Progenitor cell of endocrine pancreas (in vitro differentiated cells): ENCODE data around the gene NEUROD2. TPM values are rescaled to one million over a fixed set of nuclear protein-coding genes. Genes with fewer than 3 reads are reported as not detected.
A peak's percentile ranks its signal among the peaks of the same experiment; 100 is the strongest.

Source experiments
- DNase-seq: peaks from one replicate; pipeline ENCODE4 v3.0.0; 2021; ENCODE audit warnings: low spot score; ENCODE audit not compliant: unreplicated experiment
- H3K27ac Mint-ChIP-seq: 2 replicates; pipeline ENCODE4 v1.8.0; 2021; ENCODE audit warnings: mild to moderate bottlenecking, moderate library complexity, mixed read lengths
- H3K27me3 Mint-ChIP-seq: 2 replicates; pipeline ENCODE4 v1.8.0; 2021; ENCODE audit warnings: mixed read lengths
- H3K36me3 Mint-ChIP-seq: 2 replicates; pipeline ENCODE4 v1.8.0; 2022; ENCODE audit warnings: mixed read lengths; ENCODE audit not compliant: insufficient read depth
- H3K4me1 Mint-ChIP-seq: 2 replicates; pipeline ENCODE4 v1.8.0; 2021; ENCODE audit warnings: low read depth, mixed read lengths
- H3K4me3 Mint-ChIP-seq: 2 replicates; pipeline ENCODE4 v1.8.0; 2021; ENCODE audit warnings: low read depth, mild to moderate bottlenecking, moderate library complexity, mixed read lengths
- H3K9me3 Mint-ChIP-seq: 2 replicates; pipeline ENCODE4 v1.8.0; 2021; ENCODE audit warnings: low read depth, mixed read lengths
- total RNA-seq: library from RNA; stranded (reverse); gene quantifications from 2 replicates; pipeline ENCODE4 v1.2.1, GENCODE V29; 2021
- TF ChIP-seq, protein P1 (sequence below): fragments of 200-600 bp; sonication (generic); IDR thresholded peaks from one replicate; pipeline ENCODE4 v1.5.0; 2021; ENCODE audit warnings: antibody characterized with exemption, mild to moderate bottlenecking; ENCODE audit not compliant: unreplicated experiment

The NEUROD2 gene
- total RNA-seq, 1 donor from 2014 or later, result not detected

DNA sequence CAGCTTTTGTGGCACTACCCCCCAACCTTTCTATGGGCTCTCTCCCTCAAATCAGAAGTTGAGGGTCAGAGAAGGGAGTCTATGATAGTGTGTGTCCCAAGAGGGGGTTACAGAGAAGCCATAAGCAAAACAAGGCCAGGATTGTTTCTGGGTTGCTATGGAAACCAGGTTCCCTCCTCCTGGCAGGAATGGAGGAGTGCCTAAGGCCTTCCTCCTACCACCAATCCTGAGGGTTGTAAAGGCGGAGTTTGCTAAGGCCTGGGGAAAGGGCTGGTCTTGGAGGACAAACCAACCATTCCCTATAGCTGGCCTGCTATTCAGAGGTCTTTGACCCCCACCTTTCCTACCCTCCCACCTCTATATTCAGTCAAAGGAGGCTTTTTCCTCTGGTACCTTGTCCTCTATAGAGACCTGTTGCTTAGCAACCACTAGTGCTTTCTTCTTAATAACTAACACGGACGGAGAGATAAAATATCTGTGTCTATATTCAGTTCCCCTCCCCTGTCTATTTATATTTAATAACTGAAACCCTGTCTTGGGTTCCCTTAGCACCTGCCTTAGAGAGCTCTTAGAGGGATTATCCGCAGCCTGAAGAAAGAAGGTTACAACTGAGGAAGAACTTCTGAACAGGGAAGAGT is 43.4 kb downstream of the NEUROD2 start:
- no peak for DNase-seq
- Mint-ChIP-seq H3K27me3 (no peaks in the 10 kb centered on the region), H3K9me3 (no peaks in the 10 kb centered on the region), H3K4me1 (peaks cover 22% of the 10 kb centered on the region), H3K4me3 (no peak overlapping the region), H3K27ac (no peak overlapping the region), H3K36me3 (peaks cover 9% of the 10 kb centered on the region)
- TF ChIP-seq, protein P1, sequence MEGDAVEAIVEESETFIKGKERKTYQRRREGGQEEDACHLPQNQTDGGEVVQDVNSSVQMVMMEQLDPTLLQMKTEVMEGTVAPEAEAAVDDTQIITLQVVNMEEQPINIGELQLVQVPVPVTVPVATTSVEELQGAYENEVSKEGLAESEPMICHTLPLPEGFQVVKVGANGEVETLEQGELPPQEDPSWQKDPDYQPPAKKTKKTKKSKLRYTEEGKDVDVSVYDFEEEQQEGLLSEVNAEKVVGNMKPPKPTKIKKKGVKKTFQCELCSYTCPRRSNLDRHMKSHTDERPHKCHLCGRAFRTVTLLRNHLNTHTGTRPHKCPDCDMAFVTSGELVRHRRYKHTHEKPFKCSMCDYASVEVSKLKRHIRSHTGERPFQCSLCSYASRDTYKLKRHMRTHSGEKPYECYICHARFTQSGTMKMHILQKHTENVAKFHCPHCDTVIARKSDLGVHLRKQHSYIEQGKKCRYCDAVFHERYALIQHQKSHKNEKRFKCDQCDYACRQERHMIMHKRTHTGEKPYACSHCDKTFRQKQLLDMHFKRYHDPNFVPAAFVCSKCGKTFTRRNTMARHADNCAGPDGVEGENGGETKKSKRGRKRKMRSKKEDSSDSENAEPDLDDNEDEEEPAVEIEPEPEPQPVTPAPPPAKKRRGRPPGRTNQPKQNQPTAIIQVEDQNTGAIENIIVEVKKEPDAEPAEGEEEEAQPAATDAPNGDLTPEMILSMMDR, result no peak

DNA sequence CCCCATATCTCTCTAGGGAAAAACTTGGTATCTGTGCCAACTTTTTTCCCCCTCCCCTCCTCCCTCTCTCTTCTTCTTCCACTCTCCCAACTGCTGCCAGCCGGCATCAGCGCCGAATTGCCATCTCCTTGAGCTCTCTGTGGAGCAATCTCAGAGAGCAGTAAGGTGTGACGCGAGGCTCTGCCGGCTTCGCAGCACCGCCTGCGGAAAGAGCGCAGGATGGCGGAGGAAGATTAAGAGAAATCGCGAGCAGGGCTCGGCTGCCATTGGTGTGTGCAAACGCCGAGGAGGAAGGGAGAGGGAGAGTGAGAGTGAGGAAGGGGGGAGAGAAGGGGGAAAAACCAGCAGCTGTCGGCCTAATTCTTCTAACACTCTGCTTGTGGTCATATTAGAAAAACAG is 44.2 kb downstream of the NEUROD2 start:
- TF ChIP-seq, protein P1, result no peak
- Mint-ChIP-seq H3K27ac (no peak overlapping the region), H3K4me1 (peaks cover 22% of the 10 kb centered on the region), H3K27me3 (no peaks in the 10 kb centered on the region), H3K36me3 (peaks cover 9% of the 10 kb centered on the region), H3K4me3 (no peak overlapping the region), H3K9me3 (no peaks in the 10 kb centered on the region)
- no peak for DNase-seq

DNA sequence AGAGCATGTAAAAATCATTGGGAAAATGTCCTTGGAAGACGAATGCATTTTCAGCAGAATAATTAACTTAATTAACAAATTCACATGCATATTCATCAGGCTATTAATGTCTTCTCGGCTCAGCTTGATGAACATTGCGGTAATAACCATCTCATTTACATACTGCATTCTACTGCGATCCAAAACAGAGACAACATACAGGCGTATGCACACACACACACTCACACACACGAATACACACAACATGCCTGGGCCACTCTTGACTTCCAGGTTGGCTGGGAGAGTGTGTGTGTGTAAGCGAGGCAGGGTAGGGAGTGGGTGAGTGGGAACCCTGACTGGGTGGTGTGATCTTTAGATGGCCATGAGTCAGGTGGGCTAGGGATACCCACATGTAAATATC is 44.7 kb downstream of the NEUROD2 start:
- H3K4me1 Mint-ChIP-seq, result peaks cover 22% of the 10 kb centered on the region
- no peaks in the 10 kb centered on the region for H3K9me3 Mint-ChIP-seq
- TF ChIP-seq, protein P1, result no peak
- peaks cover 9% of the 10 kb centered on the region for H3K36me3 Mint-ChIP-seq
- H3K27ac Mint-ChIP-seq, result peak overlapping the region; percentile 87
- no peak overlapping the region for H3K4me3 Mint-ChIP-seq
- no peaks in the 10 kb centered on the region for H3K27me3 Mint-ChIP-seq
- DNase-seq, result no peak

DNA sequence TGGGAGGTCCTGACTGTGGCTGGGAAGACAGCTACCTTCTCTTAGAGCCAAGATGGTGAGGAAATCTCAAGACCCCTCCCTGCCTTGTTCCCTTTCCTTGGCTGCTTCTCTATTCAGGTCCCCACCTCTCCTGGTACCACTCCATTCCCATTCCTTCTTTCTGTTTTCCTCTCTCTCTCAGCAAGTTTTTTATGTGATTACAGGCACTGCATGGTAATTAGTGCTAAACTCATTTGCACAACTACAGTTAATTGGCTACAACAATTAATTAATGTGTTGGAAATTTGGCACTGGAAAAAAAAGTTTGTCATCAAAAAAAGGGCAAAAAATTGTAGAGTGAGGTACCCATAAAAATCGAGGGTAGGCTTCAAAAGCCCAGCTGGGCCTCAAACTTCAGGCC is 45.3 kb downstream of the NEUROD2 start:
- Mint-ChIP-seq H3K4me1 (peaks cover 22% of the 10 kb centered on the region), H3K4me3 (no peak overlapping the region), H3K27me3 (no peaks in the 10 kb centered on the region), H3K36me3 (peaks cover 9% of the 10 kb centered on the region), H3K9me3 (no peaks in the 10 kb centered on the region), H3K27ac (peak overlapping the region; percentile 34)
- TF ChIP-seq, protein P1, result no peak
- DNase-seq, result no peak

DNA sequence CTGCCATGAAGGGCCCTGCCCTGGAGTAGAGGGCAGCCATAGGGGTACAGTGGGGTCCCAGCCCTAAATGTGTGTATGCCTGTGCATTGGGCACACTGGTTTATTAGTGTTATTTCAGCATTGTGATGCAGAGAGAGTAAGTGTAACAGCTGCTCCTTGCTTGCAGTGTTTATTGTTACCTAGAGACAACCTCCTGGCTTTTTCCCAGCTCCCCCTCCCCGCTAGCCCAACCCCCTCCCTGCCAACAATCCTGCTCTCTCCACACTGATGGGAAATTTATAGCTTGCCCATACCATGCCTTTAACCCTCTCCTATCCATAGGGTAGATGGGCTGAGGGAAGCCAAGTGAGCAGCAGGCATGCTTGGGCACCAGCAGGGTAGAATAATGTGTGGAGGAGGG is 51.3 kb downstream of the NEUROD2 start:
- no peaks in the 10 kb centered on the region for H3K9me3 Mint-ChIP-seq

More for the DNA sequence above, 51.3 kb downstream of the NEUROD2 start:
- Mint-ChIP-seq H3K27me3 (no peaks in the 10 kb centered on the region), H3K27ac (no peak overlapping the region), H3K4me1 (peaks cover 2% of the 10 kb centered on the region), H3K4me3 (no peak overlapping the region), H3K36me3 (peaks cover 4% of the 10 kb centered on the region)
- TF ChIP-seq, protein P1, result no peak
- no peak for DNase-seq
